Hepatocyte (in vitro differentiated cells): ENCODE measurements around the gene GMDS.

Experiments
- CTCF ChIP-seq: fragments of 200-600 bp; sonication (generic); IDR thresholded peaks from 2 replicates; pipeline ENCODE4 v1.5.1; 2016; ENCODE audit warnings: antibody characterized with exemption, mild to moderate bottlenecking; ENCODE audit not compliant: poor library complexity
- EZH2 ChIP-seq: fragments of 200-600 bp; sonication (generic); IDR thresholded peaks from 2 replicates; pipeline ENCODE4 v1.6.1; 2016; ENCODE audit warnings: antibody characterized with exemption, mild to moderate bottlenecking, borderline replicate concordance
- EZH2phosphoT487 ChIP-seq: fragments of 200-600 bp; sonication (generic); IDR thresholded peaks from one replicate; pipeline ENCODE4 v1.6.1; 2018; ENCODE audit warnings: antibody characterized with exemption, mild to moderate bottlenecking, low read depth, moderate library complexity; ENCODE audit not compliant: unreplicated experiment, severe bottlenecking

- no peak for TF ChIP-seq CTCF
- no peak for TF ChIP-seq EZH2phosphoT487
- TF ChIP-seq EZH2, result no peak
Measured at GRCh38 chr6:1842334-1842733, 403.1 kb downstream of the GMDS start.
